Astrocyte of the cerebellum (primary cell): ENCODE data around the gene MAPK14.
"Not testable (repeated sequence)": the region's sequence is repeated elsewhere in the genome, so short reads cannot be mapped to it uniquely, and the experiment has no call there.

Experiments used
- DNase-seq: peaks from one replicate; pipeline ENCODE4 v3.0.0-alpha.2; 2011; ENCODE audit warnings: low read depth
- H3K4me3 ChIP-seq: 2 replicates; pipeline ENCODE4 v1.5.1; 2011; ENCODE audit warnings: mild to moderate bottlenecking, low read depth, low read length, moderate library complexity
- CTCF ChIP-seq: IDR thresholded peaks from 2 replicates; pipeline ENCODE4 v1.5.1; 2012; ENCODE audit warnings: low read length, low read depth, moderate library complexity, mild to moderate bottlenecking; ENCODE audit errors: missing control alignments
- in situ Hi-C: cut with HindIII; loops from 2 replicates; pipeline ENCODE4 v1.10.0; 2017; ENCODE audit warnings: low sequenced_read_pairs

MAPK14 gene

GRCh38 chr6:36027501-36028087 lies at the start of gene MAPK14:
Gene MAPK14 (plus strand): TSS chr6:36027808. CDS start chr6:36028158, 350 bp downstream.
- peak; percentile 100 for DNase-seq
- H3K4me3 ChIP-seq = peak within 1 kb of the TSS; percentile 96
- in situ Hi-C loops = no loop called here
- TF ChIP-seq CTCF = peak; percentile 85

GRCh38 chr6:35980126-35980525 lies 47.5 kb upstream of the MAPK14 start:
- H3K4me3 ChIP-seq, DNase-seq, in situ Hi-C loops: not testable (repeated sequence)

GRCh38 chr6:35980991-35981645 lies 46.5 kb upstream of the MAPK14 start:
- in situ Hi-C loops = no loop called here
- H3K4me3 ChIP-seq = no peak overlapping the region
- TF ChIP-seq CTCF = no peak
- DNase-seq = no peak

- no peak for DNase-seq
- no peak overlapping the region for H3K4me3 ChIP-seq
- in situ Hi-C loops = no loop called here
- no peak for TF ChIP-seq CTCF
Measured at GRCh38 chr6:35984701-35985100, 42.9 kb upstream of the MAPK14 start.

- in situ Hi-C loops, DNase-seq, H3K4me3 ChIP-seq: not testable (repeated sequence)
Measured at GRCh38 chr6:35988047-35988446, 39.6 kb upstream of the MAPK14 start.

GRCh38 chr6:35993150-35993549 lies 34.5 kb upstream of the MAPK14 start:
- in situ Hi-C loops = no loop called here
- no peak overlapping the region for H3K4me3 ChIP-seq
- no peak for TF ChIP-seq CTCF
- no peak for DNase-seq

- in situ Hi-C loops = no loop called here
- DNase-seq = no peak
- H3K4me3 ChIP-seq = no peak overlapping the region
- no peak for TF ChIP-seq CTCF
Measured at GRCh38 chr6:36000451-36000850, 27.2 kb upstream of the MAPK14 start.
